ENCODE measurements around the gene SPATA46.

SPATA46 gene

GRCh38 chr1:162386292-162387225, 9.9 kb upstream of the SPATA46 start:
- H3K27ac Mint-ChIP-seq = no peak overlapping the region
- intact Hi-C loops (cut with micrococcal nuclease) = no loop called here
- no peaks in the 10 kb centered on the region for H3K9me3 Mint-ChIP-seq
- H3K36me3 Mint-ChIP-seq (ENCODE audit: low read depth) = no peaks in the 10 kb centered on the region
- no peaks in the 10 kb centered on the region for H3K27me3 Mint-ChIP-seq
- no peak overlapping the region for H3K4me3 Mint-ChIP-seq
- peaks cover 25% of the 10 kb centered on the region for H3K4me1 Mint-ChIP-seq (ENCODE audit: low read depth)

GRCh38 chr1:162385702-162386101, 9.0 kb upstream of the SPATA46 start:
- intact Hi-C loops (cut with micrococcal nuclease) = no loop called here
- no peak overlapping the region for H3K27ac Mint-ChIP-seq
- no peaks in the 10 kb centered on the region for H3K9me3 Mint-ChIP-seq
- H3K4me1 Mint-ChIP-seq (ENCODE audit: low read depth) = peaks cover 23% of the 10 kb centered on the region
- no peaks in the 10 kb centered on the region for H3K27me3 Mint-ChIP-seq
- H3K4me3 Mint-ChIP-seq = no peak overlapping the region
- no peaks in the 10 kb centered on the region for H3K36me3 Mint-ChIP-seq (ENCODE audit: low read depth)

GRCh38 chr1:162385280-162385623, 8.6 kb upstream of the SPATA46 start:
- H3K4me1 Mint-ChIP-seq (ENCODE audit: low read depth) = peaks cover 23% of the 10 kb centered on the region
- intact Hi-C loops (cut with micrococcal nuclease) = no loop called here
- H3K27me3 Mint-ChIP-seq = no peaks in the 10 kb centered on the region
- no peaks in the 10 kb centered on the region for H3K36me3 Mint-ChIP-seq (ENCODE audit: low read depth)
- no peak overlapping the region for H3K27ac Mint-ChIP-seq
- H3K9me3 Mint-ChIP-seq = no peaks in the 10 kb centered on the region
- H3K4me3 Mint-ChIP-seq = no peak overlapping the region

- peaks cover 21% of the 10 kb centered on the region for H3K4me1 Mint-ChIP-seq (ENCODE audit: low read depth)
- H3K27ac Mint-ChIP-seq = no peak overlapping the region
- H3K36me3 Mint-ChIP-seq (ENCODE audit: low read depth) = no peaks in the 10 kb centered on the region
- no peaks in the 10 kb centered on the region for H3K9me3 Mint-ChIP-seq
- H3K27me3 Mint-ChIP-seq = no peaks in the 10 kb centered on the region
- intact Hi-C loops (cut with micrococcal nuclease) = no loop called here
- H3K4me3 Mint-ChIP-seq = no peak overlapping the region
These were observed 8.1 kb upstream of the SPATA46 start for GRCh38 chr1:162384601-162385279.

- intact Hi-C loops (cut with micrococcal nuclease) = no loop called here
- Mint-ChIP-seq H3K4me1 (ENCODE audit: low read depth) (peaks cover 15% of the 10 kb centered on the region), H3K9me3 (no peaks in the 10 kb centered on the region), H3K27ac (no peak overlapping the region), H3K36me3 (ENCODE audit: low read depth) (no peaks in the 10 kb centered on the region), H3K4me3 (no peak overlapping the region), H3K27me3 (no peaks in the 10 kb centered on the region)
These were observed 7.5 kb upstream of the SPATA46 start for GRCh38 chr1:162384116-162384515.

GRCh38 chr1:162383516-162383915, 6.9 kb upstream of the SPATA46 start:
- Mint-ChIP-seq H3K27ac (no peak overlapping the region), H3K36me3 (ENCODE audit: low read depth) (no peaks in the 10 kb centered on the region), H3K4me1 (ENCODE audit: low read depth) (peaks cover 10% of the 10 kb centered on the region), H3K27me3 (peaks cover 1% of the 10 kb centered on the region), H3K9me3 (no peaks in the 10 kb centered on the region), H3K4me3 (no peak overlapping the region)
- intact Hi-C loops (cut with micrococcal nuclease) = no loop called here

- H3K9me3 Mint-ChIP-seq = no peaks in the 10 kb centered on the region
- peaks cover 1% of the 10 kb centered on the region for H3K27me3 Mint-ChIP-seq
- peaks cover 10% of the 10 kb centered on the region for H3K4me1 Mint-ChIP-seq (ENCODE audit: low read depth)
- intact Hi-C loops (cut with micrococcal nuclease) = no loop called here
- no peak overlapping the region for H3K4me3 Mint-ChIP-seq
- H3K27ac Mint-ChIP-seq = no peak overlapping the region
- no peaks in the 10 kb centered on the region for H3K36me3 Mint-ChIP-seq (ENCODE audit: low read depth)
These were observed 6.4 kb upstream of the SPATA46 start for GRCh38 chr1:162383091-162383490.

GRCh38 chr1:162381941-162382750, 5.5 kb upstream of the SPATA46 start:
- Mint-ChIP-seq H3K9me3 (no peaks in the 10 kb centered on the region), H3K4me1 (ENCODE audit: low read depth) (peaks cover 10% of the 10 kb centered on the region), H3K4me3 (no peak overlapping the region), H3K36me3 (ENCODE audit: low read depth) (no peaks in the 10 kb centered on the region), H3K27ac (no peak overlapping the region), H3K27me3 (peaks cover 1% of the 10 kb centered on the region)
- intact Hi-C loops (cut with micrococcal nuclease) = no loop called here

GRCh38 chr1:162381383-162381782, 4.7 kb upstream of the SPATA46 start, which contains the start of gene C1orf226:
Gene C1orf226, plus strand, starts transcription at chr1:162381728. Its CDS starts 174 bp downstream, at chr1:162381902.
- Mint-ChIP-seq H3K4me3 (no peak within 1 kb of the TSS), H3K27ac (no peak within 1 kb of the TSS)

GRCh38 chr1:162380061-162380846, 3.6 kb upstream of the SPATA46 start:
- no peak overlapping the region for H3K4me3 Mint-ChIP-seq
- intact Hi-C loops (cut with micrococcal nuclease) = no loop called here
- H3K9me3 Mint-ChIP-seq = no peaks in the 10 kb centered on the region
- no peaks in the 10 kb centered on the region for H3K36me3 Mint-ChIP-seq (ENCODE audit: low read depth)
- no peaks in the 10 kb centered on the region for H3K4me1 Mint-ChIP-seq (ENCODE audit: low read depth)
- H3K27me3 Mint-ChIP-seq = peaks cover 1% of the 10 kb centered on the region
- no peak overlapping the region for H3K27ac Mint-ChIP-seq

More at GRCh38 chr1:162381383-162381782, 4.7 kb upstream of the SPATA46 start, which contains the start of gene C1orf226:
- Mint-ChIP-seq H3K9me3 (no peaks in the 10 kb centered on the region), H3K36me3 (ENCODE audit: low read depth) (no peaks in the 10 kb centered on the region), H3K27me3 (peaks cover 1% of the 10 kb centered on the region), H3K4me1 (ENCODE audit: low read depth) (peaks cover 4% of the 10 kb centered on the region)
- intact Hi-C loops (cut with micrococcal nuclease) = no loop called here

GRCh38 chr1:162375463-162375862, 1.2 kb downstream of the SPATA46 start:
- H3K36me3 Mint-ChIP-seq (ENCODE audit: low read depth) = no peaks in the 10 kb centered on the region
- peaks cover 1% of the 10 kb centered on the region for H3K27me3 Mint-ChIP-seq
- no peaks in the 10 kb centered on the region for H3K9me3 Mint-ChIP-seq
- H3K27ac Mint-ChIP-seq = no peak overlapping the region
- no peaks in the 10 kb centered on the region for H3K4me1 Mint-ChIP-seq (ENCODE audit: low read depth)
- no peak overlapping the region for H3K4me3 Mint-ChIP-seq
- intact Hi-C loops (cut with micrococcal nuclease) = no loop called here

- Mint-ChIP-seq H3K27ac (no peak overlapping the region), H3K27me3 (peaks cover 1% of the 10 kb centered on the region), H3K4me3 (no peak overlapping the region), H3K9me3 (no peaks in the 10 kb centered on the region), H3K36me3 (ENCODE audit: low read depth) (no peaks in the 10 kb centered on the region), H3K4me1 (ENCODE audit: low read depth) (no peaks in the 10 kb centered on the region)
- intact Hi-C loops (cut with micrococcal nuclease) = no loop called here
These were observed 2.2 kb downstream of the SPATA46 start for GRCh38 chr1:162374406-162374805.

GRCh38 chr1:162373541-162374260, 3.0 kb downstream of the SPATA46 start:
- Mint-ChIP-seq H3K4me3 (no peak overlapping the region), H3K27ac (no peak overlapping the region)

More at GRCh38 chr1:162373541-162374260, 3.0 kb downstream of the SPATA46 start:
- Mint-ChIP-seq H3K4me1 (ENCODE audit: low read depth) (no peaks in the 10 kb centered on the region), H3K36me3 (ENCODE audit: low read depth) (no peaks in the 10 kb centered on the region), H3K27me3 (no peaks in the 10 kb centered on the region), H3K9me3 (no peaks in the 10 kb centered on the region)
- intact Hi-C loops (cut with micrococcal nuclease) = no loop called here

All from dendritic cell treated with granulocyte-macrophage colony-stimulating factor and Interleukin-4, amounts not matched to agents 40 ng/mL and 50 ng/mL, for 4 days (primary cell).